HG03039 (cell line): Measurements from ENCODE around the gene EIF4G2.

Experiments used
- ATAC-seq: cut with Tn5 transposase; IDR thresholded peaks from one replicate; pipeline ENCODE4 v1.9.1; 2021; ENCODE audit warnings: mild to moderate bottlenecking, moderate library complexity; ENCODE audit not compliant: unreplicated experiment

The EIF4G2 gene

DNA sequence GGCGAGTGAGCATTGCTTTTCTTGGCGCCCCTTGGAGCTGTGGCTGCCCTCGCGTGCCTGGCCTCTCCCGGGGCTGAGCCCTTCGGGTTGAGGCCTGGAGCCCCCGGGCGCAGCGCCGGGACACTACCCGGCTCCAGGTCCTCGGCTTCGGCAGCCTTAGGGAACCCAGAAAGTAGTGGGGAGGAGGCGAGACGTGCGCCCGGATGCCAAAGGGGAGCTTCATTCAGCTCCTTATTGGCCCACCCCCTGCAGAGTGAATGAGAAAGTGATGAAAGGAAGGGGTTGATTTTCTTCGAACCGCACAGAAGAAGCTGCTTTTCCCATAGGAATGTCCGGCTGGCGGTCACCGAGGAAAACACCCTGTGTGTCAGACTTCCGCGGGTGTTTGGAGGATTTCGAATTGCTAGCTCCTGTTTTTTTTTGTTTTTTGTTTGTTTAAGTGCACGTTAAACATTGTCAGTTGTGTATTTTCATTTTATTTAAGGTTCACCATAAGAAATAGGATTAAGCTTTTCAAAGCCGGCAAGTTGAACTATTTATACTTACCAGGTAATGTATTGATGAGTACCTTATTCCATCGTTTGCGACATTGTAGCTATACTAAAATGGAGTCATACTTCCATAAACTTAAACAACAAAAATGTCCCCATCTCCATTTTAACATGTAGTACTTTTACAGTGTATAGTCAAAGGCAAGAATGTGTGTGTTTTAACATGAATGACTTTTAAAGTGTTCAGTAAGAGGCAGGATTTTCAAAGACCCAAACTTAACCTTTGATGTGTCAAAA is 841 bp upstream of the EIF4G2 start:
- ATAC-seq: peak; percentile 11

DNA sequence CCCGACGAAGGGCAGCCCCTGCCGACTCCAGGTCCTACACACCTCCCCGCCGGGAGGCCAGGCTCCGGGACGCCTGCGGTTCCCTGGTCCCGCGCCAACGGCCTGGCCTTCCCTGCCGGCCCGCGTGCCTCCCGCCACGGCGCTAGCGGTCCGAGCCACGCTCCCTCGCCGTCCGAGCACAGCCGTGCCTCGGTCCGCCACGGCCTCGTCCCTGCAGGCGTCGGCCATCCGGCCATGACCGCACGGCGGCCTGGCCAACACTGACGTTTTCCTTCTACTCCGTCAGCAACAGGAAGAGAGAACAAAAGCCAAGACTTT is 532 bp downstream of the EIF4G2 start:
- ATAC-seq: peak; percentile 4

DNA sequence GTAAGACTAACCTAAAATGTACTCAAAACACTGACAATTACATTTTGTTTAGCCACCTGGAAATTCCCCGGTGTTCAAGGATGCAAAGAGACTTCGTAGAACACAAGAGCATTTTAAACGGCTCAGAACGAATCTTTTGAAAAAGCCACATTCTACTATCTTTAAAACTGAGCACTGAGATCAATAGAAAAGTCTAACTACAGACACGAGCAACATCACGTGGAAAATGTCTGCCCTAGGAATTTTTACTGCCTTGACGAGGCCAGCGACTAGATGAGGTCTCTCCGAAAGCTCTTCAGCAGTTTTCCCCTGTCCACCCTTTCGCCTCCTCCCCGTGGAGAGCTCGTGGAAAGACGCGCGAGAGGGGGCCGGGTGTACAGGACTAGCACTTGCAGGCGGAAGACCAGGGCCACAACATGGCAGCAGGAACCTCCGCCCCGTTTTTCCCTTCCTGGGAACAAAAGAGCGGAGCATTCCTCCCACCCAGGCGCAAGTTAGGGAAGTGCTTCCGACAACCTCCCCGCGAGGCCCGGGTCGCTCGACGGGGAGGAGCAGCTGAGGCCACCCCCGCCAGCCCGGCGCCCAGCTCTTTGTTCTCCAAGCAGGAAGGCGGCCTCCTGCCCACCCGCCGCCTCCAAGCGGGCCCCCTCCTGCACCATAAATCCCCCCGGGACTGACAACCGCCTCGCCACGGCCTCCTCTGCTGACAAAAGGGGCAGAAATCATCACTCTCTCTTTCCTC is 1.1 kb downstream of the EIF4G2 start:
- peak; percentile 6 for ATAC-seq

DNA sequence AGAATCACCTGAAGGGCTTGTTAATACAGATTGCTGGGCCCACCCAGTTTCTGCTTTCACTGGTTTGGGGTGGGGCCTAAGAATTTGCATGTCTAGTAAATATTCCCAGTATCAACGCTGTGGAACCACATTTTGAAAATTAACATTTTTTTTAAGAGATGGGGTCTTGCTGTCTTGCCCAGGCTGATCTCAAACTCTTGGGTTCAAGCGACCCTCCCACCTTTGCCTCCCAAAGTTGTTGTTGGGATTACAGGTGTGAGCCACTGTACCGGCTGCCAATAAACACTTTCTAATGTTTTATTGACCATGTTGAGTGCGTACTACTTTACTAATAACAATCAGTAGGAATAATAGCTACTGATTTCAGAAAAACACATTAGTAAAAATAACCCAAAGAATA is 2.5 kb downstream of the EIF4G2 start:
- ATAC-seq: no peak

DNA sequence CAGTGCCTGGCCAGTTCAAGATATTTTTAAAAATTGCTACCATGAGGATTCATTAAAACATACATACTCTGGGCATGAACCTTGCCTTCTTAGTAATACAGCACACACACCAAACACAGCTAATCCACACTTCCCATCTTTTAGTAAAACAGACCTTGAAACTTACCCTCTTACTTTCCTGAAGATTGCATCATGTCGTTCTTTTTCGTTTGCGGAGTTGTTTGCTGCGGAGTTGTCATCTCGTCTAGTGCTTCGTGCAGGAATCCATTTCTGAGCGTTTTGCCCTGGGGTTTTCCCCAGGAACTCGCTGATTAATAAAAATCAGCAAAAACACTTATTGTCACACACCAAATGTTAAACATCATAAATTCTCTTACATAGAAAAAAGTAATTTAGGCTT is 3.0 kb downstream of the EIF4G2 start:
- no peak for ATAC-seq

DNA sequence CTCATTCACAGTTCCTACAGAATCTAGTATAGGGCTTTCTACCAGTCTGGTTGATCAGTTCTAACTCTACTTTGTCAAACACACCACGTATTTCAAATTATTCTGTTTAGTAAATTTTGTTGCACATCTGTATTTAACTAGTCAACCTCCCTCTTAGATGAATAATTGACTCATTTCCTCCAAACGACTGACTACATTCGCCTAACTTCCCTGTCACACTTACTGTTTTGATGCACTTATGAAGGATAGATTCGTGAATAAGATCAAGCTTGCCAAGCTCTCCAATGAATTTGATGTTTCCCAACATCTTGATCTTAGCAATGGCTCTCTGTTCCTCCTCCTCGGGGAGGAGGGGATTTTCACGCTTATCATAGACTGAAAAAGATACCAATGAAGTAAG is 5.0 kb downstream of the EIF4G2 start:
- no peak for ATAC-seq

DNA sequence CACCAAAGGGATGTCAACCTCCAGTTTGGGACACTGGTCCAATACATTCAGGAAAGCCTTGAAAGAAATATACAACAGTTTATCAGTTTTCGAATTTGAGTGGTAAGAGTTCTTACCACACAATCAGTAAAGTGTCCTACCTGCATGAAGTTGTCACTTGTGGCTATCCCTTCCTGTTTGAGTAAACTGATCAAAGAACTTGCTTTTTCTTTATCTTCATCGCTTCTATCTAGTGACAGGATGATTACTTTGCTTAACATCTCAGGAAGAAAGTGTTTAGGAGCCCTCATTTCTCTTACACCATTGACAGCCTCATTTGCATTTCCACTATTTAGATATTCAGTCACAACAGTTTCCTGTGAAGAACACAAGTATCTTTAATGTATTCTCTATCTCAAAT is 8.4 kb downstream of the EIF4G2 start:
- no peak for ATAC-seq

DNA sequence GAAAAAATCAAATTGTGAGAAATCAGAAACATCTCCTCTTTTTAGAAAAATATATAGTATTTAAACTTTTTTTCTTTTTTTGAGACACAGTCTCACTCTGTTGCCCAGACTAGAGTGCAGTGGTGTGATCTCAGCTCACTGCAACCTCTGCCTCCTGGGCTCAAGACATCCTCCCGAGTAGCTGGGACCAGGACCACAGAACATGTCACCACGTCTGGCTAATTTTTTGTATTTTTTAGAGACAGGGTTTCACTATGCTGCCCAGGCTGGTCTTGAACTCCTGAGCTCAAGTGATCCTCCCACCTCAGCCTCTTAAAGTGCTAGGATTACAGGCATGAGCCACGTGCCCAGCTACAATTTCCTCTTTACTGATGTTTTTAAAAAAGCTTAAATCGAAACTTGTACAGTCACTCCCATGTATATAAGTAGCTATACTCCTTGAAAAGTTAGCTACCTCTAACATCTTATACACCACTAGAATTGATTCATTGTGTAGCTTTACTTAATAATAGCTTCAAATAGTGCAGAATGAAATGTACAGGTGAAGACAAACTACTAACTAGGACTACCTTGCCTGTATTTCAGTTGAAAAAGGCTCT is 10.3 kb downstream of the EIF4G2 start:
- ATAC-seq: no peak

DNA sequence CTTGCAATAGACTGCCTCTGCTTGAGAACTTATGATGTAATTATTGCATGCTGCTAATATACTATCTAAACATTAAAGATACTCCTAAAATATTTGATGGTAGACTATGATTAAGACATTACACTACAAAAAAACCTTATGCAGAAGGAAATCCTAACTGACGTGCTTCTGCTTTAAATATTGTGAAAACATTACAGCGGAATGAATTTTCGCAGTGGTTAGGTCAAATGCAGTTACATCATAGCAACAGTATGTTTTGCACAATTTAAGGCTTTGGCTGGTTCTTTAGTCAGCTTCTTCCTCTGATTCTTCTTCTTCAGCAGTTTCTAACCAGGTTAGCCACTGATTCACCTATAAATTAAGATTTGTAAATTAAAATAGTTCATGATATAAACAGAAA is 11.2 kb downstream of the EIF4G2 start:
- no peak for ATAC-seq

DNA sequence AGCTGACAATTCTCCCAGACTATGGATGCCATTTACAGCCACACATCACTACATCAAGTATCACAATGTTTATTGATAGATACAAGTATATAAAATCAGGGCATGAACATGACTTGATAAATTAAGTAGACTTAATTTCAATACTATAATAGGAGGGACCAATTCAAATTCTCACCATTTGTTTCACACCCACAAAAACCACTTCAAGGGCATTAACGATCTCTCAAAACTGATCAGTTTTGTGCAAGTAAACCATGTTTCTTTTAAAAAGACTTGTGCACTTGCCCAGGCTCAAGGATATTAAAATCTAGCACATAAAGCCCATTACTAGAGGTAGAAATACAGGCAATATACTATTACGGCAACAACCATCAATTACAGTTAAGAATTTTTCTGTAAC is 11.7 kb downstream of the EIF4G2 start:
- no peak for ATAC-seq

DNA sequence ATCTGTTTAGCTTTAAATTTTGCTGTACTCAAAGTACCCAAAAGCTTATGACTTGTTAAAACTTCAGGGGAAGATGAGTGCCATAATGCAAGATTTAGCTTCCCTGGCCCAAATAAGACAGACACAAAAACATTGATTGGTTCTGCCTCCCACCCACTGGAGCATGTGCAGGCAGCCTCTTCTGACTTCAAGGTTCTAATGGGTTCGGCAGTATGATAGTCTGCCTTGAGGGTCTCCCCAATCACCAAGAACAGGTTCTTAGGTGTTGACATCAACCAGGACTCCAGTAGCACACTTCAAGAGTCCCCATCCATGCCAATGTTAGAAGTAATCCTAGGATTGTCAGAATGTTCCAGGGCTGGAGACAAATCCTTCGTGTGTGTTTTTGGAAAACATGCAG is 12.5 kb downstream of the EIF4G2 start:
- no peak for ATAC-seq

DNA sequence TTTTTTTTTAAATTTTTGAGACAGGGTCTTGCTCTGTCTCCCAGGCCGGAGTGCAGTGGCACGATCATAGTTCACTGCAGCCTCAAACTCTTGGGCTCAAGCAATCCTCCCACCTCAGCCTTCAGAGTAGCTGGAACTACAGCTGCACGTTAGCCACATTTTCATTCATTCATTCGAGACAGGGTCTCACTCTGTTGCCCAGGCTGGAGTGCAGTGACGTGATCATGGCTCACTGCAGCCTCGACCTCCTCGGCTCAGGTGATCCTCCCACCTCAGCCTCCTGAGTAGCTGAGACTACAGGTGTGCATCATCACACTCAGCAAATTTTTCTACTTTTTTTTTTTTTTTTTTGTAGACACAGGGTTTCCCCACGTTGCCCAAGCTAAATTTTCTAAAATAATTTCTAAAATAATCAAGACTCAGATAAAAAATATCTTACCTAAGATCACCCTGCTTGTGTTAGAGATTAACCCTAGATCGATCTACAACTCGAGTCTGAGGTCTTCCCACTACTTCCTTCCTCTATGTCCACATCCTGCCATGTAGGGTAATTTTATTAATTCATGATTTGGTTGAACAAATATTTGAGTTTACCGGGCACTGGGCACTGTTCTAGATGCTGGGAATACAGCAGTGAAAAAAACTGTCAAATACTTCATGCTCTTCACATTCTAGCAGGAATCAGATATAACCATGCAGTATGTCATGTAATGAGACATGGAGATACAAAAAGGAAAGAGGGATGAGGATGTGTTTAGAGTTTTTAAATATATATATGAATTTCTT is 15.1 kb downstream of the EIF4G2 start:
- no peak for ATAC-seq

DNA sequence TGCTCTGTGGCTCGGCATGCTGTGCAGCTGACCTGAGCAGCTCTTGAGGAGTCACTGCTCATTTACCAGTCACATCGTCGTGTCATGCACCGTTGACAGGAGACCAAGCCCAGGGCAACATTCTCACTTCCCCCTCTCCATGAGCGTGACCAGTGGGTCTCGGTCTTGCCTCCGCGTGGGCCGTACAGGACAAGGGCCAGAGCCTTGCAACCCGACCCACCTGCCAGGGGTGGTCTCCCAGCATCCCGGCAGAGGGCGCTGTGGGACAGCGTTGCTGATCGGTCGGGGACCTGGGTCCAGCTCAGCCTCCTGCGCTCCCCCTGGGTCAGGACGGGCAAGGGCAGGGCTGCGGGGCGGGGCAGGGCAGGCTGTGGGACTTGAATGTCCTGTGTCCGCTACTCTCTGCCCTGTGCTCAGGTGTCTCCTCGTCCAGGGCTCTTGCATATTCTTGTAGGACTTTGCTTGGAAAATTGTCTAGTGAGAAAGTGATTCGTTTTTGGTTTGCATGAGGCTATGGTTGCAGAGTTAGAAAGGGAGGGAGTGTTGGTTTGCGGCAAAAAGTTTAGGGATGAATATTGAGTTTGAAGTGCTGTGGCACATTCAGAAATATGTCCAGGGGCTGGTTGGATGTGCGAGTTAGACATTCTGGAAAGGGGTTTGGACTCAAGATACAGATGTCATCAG is 16.2 kb downstream of the EIF4G2 start:
- ATAC-seq: peak; percentile 92

DNA sequence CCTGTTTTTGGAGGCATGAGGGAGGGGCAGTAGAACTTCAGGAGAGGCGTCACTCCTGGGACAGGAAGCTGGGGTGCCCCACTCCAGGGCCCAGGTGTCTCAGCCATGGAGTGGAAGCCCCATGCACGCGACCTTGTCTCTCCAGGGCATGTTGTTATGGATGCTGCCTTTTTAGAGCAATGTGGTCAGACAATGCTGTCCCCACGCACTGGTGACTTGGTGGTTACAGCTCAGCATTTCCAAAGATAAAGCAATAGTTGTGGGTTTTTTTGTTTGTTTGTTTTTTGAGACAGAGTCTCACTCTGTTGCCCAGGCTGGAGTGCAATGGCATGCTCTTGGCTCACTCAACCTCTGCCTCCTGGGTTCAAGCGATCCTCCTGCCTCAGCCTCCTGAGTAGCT is 22.3 kb downstream of the EIF4G2 start:
- ATAC-seq: no peak

DNA sequence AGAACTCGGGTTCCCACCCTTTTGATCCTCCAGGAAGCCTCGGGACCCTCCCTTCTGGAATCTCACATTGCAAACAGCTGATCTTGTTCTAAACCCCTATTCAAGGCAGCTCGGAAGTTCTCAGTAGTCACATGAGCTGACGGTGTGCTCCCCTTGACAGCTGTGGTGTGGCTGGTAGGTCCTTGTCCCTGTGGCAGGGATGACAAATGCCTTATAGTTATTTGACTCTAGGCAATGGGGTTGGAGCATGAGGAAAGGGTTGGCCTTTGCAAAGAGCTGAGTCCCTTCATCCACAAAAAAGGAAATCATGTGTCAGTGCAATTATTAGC is 23.6 kb downstream of the EIF4G2 start:
- ATAC-seq: no peak

DNA sequence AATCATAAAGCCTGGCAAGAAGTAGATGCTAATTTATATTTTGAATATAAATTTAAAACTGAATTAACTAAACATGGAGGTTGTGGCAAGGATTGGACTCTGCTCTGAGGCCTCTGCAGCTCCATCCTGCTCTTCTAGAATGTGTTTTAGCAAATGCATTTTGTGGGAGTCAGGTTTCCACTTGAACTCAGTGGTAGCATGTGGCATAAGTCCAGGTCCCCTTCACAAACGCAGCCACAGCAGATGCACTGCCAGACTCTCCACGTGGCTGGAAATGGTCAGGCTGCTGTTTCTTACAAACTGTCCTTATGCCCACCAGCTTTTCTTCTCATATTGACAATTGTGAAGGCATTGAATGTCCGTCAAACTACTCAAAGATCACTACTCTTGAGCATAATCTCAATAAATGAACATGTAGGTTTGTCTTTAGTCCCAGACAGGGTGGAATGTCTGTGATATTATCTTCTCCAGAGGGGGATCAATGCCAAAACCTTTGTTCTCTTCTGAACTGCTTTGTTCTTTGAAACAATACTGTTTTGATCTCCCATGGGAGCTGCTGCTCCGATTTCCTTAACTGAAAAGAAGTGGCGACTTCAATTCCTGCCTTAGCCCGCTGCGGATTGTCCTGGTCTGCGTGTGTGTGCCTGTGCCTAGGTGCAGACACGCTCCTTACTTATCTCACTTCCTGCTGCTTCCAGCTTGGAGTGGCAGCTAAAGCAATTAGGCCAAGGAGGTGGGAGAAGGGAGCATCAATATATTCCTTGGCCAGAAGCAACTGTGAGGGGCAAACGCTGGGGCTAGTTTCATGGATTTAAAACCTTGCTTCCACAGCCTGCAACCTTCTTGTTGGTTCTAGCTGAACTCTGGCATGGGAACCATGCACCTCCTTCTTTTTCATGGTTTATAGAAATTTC is 24.2 kb downstream of the EIF4G2 start:
- no peak for ATAC-seq

DNA sequence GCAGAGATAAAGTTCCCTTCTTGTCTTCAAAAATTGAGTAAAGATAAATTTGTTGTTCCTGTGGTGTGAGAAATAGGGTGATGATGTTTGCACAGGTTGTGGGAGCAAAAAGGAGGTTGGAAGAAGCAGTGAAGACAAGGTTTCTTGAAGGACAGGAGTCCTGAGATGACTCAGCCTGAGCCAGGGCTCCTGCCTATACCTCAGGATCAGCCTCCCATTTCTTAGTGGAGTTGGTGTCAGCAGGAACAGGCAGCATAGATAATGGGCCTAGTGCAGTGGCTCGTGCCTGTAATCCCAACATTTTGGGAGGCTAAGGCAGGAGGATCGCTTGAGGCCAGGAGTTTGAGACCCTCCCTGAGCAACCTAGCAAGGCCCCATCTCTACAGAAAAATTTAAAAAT is 28.7 kb downstream of the EIF4G2 start:
- no peak for ATAC-seq

DNA sequence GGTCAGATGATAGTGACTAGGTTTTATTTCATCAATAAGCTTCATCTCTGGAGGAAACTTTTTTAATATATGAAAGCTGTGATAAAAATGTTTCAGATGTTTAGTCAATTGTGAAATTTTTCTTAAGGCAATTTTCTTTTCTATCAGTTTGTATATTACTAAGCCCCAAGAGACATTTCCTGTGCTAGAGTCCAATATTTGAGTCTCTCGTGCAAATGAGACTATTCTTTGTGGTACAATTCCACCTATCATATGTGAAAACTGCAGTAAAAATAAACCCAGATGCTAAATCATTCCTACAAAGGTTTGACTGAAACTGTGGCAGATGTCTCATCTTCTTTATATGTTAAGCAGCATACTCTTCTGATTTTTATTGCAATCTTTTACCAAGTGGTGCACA is 29.6 kb downstream of the EIF4G2 start:
- ATAC-seq: no peak

DNA sequence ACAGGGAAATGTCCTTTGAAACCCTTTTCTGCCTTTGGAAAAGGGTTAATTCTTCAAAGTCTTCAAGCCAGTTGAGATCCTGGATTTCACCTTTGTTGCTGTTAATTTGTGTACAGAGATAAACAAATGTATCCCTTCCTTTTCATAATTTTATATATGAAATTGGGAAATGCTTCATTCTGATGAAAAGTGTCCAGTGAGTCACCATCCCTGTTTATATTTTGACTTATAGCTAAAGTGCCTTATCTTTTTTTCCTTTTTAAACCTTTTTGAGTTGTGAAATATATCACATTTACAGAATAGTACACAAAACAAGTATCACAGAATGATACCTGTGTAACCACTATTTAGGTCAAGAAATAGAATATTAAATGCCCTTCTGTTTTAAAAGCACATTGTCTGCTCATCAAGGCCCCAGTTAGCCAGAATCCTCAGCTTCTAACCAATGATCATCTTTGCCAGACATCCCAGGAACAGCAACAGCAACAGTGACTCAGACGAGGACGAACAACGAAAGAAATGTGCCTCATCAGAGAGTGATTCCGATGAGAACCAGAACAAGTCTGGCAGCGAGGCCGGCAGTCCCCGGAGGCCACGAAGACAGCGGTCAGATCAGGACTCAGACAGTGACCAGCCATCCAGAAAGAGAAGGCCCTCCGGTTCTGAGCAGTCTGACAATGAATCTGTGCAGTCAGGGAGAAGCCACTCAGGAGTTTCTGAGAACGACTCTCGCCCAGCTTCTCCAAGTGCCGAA is 30.3 kb downstream of the EIF4G2 start:
- ATAC-seq: no peak
